Measurements from ENCODE around the gene CAMKMT.

CAMKMT gene

DNA sequence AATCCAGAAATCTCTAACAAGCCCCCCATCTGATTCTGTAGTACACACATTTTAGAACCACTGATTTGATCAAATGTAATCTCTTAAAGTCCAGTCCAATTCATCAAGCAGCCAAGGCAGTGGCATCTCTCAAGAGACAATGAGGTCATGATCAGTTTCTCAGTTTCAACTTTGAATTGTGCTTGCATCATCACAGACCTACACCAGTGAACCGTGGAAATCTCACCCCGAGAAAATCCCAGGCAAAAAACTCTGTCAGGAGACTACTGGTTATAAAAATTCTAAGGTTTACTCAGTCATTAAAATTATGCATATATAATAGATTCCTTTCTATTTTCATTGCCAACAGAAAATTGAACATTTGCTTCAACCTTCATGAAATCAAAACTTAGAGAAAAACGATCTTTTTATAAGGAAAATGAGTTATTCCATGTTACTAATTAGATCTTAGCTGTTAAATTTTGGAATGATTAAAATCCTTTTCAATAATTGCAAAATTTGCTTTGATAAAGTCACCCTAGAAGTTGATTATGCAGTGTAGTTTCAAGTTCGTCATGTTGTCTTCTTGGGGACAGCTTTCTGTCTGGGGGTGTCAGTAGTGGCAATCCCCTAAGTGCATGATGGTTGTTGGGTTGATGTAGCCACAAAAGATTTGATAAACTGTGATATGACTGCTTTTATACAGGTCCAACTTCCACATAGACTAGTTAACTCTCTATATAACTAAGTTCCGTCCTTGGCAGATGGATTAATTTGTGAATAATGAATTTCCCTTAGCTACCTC is 235.0 kb downstream of the CAMKMT start:
- no peak for DNase-seq (ENCODE audit: low read depth)

DNA sequence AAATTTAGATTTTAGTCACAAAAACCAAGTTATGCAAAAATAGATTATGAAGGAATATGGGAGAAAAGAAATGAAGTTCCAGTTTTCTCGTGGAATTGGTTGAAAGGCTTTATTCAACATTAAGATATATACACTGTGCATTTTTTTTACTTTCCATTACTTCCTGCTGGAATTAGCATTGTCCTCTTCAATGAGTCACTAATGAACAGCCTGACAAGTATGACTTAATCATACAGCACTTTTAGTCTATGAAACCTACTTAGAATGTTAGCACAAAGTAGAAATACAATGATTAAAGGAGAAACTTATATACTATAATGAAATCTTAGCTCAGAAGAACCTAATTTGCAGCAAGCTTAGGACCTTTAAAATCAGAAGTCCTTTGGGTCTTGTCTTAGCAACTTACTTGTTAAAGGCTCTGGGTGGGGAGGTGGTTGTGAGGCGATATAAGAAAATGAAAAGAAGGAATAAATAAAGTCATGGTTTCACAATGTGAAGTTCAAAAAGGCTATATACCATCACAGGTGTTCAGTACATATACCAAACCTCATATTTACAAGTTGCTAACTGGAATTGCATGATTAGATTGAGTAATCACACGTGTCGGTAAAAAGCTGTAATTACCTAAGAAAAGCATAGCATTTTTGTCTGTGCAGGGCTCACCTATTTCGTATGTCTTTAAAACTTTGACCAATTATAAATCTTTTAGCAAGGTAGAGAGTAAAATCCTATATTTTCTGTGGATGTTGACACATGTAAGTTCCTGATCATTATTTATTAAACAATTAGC is 236.8 kb downstream of the CAMKMT start:
- DNase-seq (ENCODE audit: low read depth) = no peak

DNA sequence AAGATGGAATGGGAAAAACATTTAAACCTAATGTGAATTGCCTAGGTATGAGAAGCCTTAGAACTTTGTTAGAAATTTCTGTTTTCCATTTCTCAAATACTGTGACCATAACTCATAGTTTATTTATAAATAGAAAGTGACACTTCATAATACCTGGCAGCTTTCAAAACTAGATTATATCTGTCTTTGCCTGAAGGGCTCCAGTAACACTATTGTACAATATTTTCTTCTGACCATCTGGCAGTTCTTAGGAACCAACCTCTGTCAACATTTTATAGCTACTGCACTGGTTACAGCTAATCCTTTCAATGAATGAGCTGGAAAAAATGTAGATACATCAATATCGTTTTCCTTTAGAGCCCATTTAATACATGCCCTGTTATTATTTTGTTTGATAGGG is 237.4 kb downstream of the CAMKMT start:
- DNase-seq (ENCODE audit: low read depth) = no peak

DNA sequence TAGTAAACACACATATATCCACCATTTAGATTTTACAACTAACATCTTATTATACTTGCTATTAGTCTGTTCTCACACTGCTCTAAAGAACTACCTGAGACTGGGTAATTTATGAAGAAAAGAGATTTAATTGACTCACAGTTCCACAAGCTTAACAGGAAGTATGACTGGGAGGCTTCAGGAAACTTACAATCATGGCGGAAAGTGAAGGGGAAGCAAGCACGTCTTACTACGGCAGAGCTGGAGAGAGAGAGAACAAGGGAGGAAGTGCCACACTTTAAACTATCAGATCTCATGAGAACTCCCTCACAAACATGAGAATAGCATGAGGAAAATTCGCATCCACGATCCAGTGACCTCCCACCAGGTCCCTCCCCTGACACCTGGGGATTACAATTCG is 240.7 kb downstream of the CAMKMT start:
- no peak for DNase-seq (ENCODE audit: low read depth)

DNA sequence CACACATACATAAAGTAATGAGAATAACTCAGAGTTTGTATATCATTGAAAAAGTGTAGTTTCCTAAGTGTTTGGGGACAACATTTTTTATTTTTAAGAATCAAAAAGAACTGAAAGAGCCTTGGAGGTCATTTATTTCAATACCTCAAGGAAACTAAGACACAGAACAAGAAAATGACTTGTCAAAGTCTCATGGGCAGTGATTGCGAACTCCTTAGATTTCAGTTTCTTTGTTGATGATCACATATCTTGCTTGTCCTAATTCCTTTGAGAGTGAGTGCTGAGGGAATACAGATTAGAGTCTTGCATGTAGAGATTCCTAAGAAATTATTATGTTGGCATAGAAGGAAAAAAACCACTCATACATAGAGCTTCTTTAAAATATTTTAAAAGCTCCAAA is 243.8 kb downstream of the CAMKMT start:
- no peak for DNase-seq (ENCODE audit: low read depth)

DNA sequence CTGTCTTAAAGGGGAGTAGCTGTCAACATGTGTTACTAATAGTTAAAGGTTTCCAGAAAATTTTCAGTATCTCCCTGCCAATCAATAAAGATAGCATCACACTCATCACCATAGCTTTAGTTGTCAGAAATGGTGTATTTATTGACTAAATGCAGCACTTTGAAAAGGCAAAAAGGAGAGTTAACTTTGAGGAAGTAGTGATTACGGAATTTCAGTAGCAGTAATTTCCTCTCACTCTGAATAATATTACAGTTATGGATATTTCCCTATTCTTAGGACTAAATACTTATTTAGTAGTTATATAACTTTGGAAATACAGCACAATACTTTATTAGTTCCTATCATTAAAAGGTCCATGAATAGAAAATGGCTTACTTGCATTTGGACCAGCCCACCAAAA is 250.5 kb downstream of the CAMKMT start:
- no peak for DNase-seq (ENCODE audit: low read depth)

DNA sequence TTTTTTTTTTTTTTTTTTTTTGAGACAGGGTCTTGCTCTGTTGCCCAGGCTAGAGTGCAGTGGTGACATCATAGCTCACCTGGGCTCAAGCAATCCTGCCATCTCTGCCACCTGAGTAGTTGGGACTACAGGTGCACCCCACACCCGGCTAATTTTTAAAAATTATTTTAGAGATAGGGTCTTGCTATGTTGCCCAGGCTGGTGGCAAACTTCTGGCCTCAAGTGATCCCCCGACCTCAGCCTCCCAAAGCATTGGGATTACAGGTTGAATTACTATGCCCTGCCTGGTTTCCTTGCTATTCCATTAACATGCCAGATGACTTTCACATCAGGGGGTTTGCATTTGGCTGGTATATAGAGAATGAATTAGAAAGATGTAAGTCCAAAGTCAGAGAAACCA is 253.2 kb downstream of the CAMKMT start:
- no peak for DNase-seq (ENCODE audit: low read depth)

DNA sequence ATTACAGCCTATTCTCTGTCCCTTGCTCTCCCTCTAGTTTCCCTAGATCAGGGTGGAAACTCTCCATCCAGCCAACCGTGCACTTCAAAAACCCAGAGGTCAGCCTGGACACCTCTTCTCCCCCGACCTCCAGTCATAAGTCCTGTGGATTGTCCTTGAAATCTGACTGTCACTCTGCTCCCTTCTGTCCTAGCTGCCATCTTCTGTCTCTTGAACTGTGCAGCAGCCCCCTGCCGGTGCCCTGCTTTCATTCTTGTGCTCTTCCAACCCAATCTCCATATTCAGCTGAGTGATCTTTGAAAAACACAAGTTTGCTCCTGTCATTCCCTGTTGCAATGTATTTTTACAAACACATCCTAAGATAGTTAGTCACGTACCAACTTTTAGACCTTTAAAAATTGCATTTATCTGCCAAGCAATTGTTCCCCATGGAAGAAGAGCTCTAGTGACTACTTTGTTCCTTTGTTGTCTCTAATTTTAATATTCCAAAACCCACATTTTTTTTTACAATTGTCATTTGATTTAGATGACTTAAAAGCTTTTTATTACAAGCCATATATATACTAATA is 254.3 kb downstream of the CAMKMT start:
- no peak for DNase-seq (ENCODE audit: low read depth)

DNA sequence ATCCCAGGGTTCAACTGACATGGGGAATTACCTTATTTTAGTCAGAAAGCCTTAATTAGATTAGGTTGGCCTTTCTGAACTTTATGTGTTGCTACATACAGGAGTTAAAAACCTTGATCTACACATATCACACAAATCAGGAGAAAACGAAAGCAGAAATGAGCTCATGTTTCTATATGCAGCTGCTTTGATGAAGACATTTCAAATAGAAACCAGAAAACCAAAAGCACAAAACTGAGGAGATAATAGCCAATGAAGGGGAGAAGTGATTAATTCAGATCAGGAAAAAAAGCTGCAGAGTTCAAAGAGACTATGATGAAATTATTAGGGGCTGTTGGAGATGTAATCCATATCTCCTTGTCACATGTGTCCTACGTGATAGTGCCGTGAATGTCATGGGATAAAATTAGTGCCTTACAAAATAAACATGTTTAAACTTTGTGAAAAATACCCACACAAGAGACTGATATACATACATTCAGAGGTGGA is 255.0 kb downstream of the CAMKMT start:
- DNase-seq (ENCODE audit: low read depth) = no peak

DNA sequence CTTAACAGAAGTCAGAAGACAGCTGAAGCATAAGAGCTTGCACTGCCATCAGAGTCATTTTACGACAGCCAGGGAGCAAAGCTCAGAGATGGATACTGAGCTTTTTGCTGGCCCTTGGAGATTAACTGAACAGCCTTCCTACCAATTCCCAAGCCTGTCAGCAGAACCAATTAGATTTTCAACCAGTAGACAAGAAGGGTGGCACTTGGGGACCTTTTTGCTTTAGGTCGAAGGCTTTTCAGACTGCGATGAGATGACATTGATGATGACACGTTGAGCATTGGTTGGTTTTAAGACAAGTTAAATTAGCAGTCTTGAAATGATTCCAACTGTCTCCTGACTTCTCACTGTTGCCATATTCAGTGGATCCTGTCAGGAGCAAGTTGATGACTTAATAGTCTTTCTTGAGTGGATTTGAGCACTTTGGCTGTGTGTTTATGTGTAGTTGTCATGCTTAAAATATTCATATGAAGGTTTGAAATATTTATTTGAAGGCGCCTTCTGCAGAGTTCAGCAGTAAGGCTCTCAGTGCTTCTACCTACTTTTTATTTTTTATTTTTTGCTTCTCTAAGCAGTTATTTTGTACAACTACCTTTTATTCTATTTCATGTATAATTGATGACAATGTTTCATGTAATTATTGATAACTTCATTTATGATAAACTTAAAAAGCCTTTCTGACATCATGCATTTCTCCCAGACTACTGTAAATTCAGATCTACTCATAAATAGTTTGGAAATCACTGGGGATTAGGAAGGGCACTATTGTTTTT is 256.7 kb downstream of the CAMKMT start:
- no peak for DNase-seq (ENCODE audit: low read depth)

DNA sequence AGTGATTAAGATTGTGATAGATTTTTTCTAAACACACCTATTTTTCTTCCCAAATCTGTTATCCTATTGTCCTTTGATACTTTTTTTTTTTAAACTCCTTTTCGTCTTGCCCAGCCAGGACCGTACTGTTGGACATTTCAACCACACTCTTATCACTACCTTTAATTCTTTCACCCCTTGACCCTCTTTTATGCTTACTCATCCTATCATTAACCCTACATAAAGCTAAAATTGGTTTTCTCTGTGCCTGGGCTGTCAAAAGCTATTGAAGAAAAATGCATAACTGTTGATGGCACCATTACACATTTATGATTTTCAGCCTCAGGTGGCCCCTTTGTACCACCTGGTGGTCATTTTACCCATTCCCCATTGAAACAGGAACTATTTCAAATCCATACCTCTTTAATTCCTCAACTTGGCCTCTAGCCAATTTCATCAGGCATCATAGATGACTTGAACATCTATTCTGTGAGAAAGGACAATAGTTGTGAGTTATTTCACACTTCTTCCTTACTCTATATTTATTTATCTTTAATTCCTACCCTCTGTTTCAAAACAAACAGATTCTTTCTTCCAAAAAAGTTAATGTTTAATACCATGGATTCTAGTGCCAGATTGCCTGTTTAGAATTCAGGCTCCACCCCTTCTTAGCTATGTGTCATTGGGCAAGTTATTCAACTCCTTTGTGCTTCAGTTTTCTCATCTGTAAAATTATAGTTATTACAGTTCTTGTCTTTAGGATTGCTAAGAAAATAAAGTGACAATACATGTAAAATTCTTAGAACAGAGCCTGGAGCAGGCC is 258.6 kb downstream of the CAMKMT start:
- no peak for DNase-seq (ENCODE audit: low read depth)

DNA sequence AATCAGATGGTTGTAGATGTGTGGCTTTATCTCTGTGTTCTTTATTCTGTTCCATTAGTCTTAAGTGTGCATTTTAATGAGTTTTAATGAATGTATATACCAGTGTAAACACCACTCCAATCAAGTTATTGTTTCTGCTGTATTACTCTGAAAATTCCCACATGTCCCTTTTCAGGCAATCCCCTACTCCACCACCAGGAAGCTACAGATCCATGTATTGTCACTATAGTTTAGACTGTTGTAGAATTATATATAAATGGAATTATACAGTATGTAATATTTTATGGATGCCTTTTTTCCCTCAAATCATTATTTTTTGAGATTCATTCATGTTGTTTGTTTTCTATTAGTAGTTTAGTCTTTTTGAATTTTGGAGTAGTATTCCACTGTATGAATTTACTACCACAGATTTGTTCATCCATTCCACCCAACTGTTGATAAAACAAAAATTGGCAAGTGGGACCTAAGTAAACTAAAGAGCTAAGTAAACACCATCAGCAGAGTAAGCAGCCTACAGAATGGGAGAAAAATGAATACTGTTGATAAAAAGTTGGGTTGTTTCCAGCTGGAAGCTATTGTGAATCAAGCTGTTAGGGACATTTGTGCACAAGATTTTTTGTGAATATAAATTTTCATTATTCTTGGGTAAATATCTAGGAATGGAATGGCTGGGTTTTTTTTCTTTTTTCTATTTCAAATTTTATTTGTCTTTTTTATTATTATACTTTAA is 262.0 kb downstream of the CAMKMT start:
- DNase-seq (ENCODE audit: low read depth) = no peak

DNA sequence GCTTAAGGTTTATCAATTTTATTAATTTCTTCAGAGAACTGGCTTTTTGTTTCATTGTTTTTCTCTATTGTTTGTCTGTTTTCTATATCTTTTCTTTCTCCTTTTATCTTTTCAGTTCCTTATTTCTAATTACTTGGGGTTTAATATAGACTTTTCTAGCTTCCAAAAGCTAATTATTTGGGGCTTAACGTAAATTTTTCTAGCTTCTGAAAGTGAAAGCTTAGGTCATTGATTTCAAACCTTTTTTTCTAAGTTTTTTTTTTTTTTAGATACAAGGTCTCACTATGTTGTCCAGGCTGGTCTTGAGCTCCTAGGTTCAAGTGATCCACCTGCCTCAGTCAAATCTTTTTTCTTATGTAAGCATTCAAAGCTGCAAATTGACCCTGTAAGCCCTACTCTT is 266.6 kb downstream of the CAMKMT start:
- DNase-seq (ENCODE audit: low read depth) = no peak

DNA sequence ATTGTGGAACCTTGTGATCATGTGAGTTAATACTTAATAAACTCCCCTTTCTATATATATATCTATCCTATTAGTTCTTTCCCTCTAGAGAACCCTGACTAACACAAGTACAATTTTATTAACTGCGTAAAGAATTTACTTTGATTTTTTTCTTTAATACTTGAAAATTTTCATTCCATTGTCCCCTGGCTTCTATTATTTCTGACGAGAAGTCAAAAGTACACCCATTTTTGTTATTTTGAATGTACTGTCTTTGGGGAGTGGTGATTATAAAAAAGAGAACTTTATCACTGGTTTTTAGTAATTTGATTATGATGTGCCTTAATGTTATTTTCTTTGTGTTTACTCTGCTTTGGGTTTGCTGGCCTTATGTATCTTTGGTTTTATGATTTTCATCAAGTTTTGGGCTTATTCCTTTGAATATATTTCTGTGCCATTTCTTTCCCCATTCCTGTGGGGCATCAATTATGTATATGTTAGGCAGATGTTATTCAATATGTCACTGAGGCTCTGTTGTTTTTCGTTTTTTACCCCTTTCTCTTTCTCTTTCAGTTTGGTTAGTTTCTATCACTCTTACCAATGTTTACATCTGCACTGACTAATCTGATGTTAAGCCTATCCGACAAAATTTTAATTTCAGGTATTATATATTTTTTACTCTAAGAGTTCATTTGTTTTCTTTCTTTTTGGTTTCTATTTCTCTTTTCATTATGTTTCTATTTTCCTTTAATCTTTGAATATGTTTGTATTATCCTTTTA is 271.4 kb downstream of the CAMKMT start:
- DNase-seq (ENCODE audit: low read depth) = no peak

DNA sequence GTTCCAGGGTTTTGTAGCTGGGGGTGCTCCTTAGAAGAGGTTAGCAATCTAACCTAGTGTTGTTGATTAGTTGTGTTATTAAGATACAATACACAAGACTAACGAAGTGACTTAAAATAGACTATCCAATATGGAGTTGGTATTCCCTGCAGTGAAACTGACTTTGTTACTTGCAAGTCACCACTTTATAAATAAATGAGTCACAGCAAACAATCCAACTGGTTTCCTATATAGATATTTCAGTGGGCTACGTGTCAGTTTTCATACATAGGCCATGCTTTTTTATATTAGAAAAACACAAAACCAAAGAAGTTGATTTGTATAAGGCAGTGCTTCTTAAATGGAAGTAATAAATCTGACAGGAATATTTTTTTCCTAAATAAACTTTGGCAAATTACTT is 274.0 kb downstream of the CAMKMT start:
- DNase-seq (ENCODE audit: low read depth) = no peak

DNA sequence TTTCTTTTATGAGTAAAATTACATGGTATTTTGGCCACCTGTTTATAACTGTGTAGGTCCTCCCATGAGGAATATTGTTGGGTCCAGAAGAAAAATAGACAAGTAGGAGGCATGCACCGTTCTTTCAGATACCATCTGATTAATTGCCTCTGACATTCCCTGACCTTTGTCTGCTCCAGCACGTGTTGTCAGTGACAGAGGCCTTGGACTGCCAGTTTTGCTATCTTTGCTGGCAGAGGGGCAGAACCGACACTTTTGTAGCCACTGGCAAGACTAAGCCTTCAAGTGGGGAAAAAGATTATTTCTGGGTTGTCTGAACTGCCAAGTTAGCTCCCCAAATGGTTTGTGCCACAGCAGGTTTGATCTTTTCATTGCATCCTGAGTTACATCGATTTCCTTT is 276.9 kb downstream of the CAMKMT start:
- DNase-seq (ENCODE audit: low read depth) = no peak

DNA sequence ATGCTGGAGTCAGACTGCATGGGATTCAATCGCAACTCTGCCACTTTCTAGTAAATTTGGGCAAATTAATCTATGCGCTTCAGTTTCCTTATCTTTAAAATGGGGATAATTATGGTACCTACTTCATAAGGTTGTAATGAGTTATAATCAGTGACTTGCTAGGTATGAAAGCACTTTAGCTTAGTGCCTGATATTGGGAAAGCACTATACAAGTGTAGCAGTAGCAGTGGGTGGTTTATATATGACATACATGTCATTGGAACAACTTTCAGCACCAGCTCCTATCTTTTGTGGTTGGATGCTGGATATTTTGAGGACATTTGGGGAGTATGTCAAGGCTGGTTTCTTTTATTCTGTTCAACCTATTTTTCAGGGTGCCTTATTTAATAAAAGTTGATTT is 277.7 kb downstream of the CAMKMT start:
- DNase-seq (ENCODE audit: low read depth) = no peak

DNA sequence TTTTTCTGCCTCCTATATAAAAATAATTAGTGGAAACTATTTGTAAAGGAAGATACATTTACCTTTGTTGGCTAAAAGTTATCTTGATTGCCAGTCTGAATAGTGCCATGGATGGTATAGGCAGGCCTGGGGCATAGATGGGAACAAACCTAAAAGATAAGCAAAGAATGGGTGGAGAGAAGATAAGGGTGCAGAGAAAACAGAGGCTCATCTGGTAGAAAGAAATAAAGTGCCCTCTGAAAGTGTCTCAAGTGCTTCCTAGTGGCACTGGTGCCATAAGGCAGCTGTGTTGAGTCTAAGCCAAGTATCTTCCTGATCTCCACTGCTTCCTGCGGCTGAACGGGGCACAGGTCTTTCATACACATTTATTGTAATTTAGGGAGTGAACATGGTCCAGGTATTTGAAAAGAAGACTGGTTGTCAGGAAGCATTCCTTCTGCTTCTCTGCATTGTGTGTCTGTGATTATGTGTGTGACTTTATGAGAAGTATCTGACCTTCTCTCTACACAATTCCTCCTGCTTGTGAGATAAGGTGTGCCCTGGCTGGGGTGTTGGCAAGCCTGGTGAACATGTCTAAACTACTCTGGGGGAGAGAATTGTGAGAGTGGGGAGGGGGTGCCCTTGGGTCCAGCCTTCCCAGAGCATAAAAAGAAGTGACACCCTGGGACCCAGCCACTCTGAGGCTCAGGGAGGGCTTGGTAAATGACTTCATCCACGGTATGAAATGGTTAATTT is 280.5 kb downstream of the CAMKMT start:
- DNase-seq (ENCODE audit: low read depth) = no peak

DNA sequence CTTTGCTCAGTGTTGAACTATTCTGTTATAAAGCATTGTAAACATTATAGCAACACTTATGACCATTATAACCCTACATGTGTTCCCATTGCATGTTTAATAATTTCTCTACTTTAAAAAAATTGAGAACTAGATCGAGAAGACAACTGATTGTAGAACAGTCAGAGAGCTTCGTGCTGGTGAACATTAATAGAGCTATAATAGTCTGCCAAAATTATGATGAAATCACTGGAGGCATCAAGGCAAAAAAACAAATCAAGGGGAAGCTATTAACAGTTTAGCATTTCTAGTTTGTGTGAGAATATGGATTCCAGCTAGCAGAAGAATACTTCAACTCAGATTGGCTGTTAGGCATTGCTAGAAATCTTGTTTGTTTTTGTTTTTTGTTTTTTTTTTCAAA is 284.2 kb downstream of the CAMKMT start:
- DNase-seq (ENCODE audit: low read depth) = no peak

Measured in activated T-cell treated with anti-CD3 and anti-CD28 coated beads for 24 hours (primary cell).